Ishikawa (cell line): Measurements from ENCODE around the gene PSMC2.

Experiments used
- CEBPB ChIP-seq: IDR thresholded peaks from 2 replicates; pipeline ENCODE4 v1.6.1; 2012
- CREB1 ChIP-seq: IDR thresholded peaks from 2 replicates; pipeline ENCODE4 v1.6.1; 2012; ENCODE audit warnings: low read depth
- EGR1 ChIP-seq: IDR thresholded peaks from 2 replicates; pipeline ENCODE4 v1.6.1; 2012
- EP300 ChIP-seq: IDR thresholded peaks from 2 replicates; pipeline ENCODE4 v1.6.1; 2012; ENCODE audit warnings: borderline replicate concordance
- FOXM1 ChIP-seq: IDR thresholded peaks from 2 replicates; pipeline ENCODE4 v1.6.1; 2012; ENCODE audit warnings: low read depth, borderline replicate concordance
- NFIC ChIP-seq: IDR thresholded peaks from 2 replicates; pipeline ENCODE4 v1.6.1; 2012
- RAD21 ChIP-seq: IDR thresholded peaks from 2 replicates; pipeline ENCODE4 v1.6.1; 2012; ENCODE audit warnings: low read depth
- TAF1 ChIP-seq: IDR thresholded peaks from 2 replicates; pipeline ENCODE4 v1.6.1; 2012; ENCODE audit warnings: low read depth, mild to moderate bottlenecking
- TCF12 ChIP-seq: IDR thresholded peaks from 2 replicates; pipeline ENCODE4 v1.6.1; 2012; ENCODE audit warnings: low read depth
- TEAD4 ChIP-seq: IDR thresholded peaks from 2 replicates; pipeline ENCODE4 v1.6.1; 2012
- YY1 ChIP-seq: IDR thresholded peaks from 2 replicates; pipeline ENCODE4 v1.6.1; 2012; ENCODE audit warnings: low read depth
- TF ChIP-seq, protein P1 (sequence below): IDR thresholded peaks from 2 replicates; pipeline ENCODE4 v1.6.1; 2012; ENCODE audit warnings: low read depth, mild to moderate bottlenecking
- TF ChIP-seq, protein P2 (sequence below): IDR thresholded peaks from 2 replicates; pipeline ENCODE4 v1.6.1; 2012
- TF ChIP-seq, protein P3 (sequence below): IDR thresholded peaks from 2 replicates; pipeline ENCODE4 v1.6.1; 2012

Gene PSMC2

DNA sequence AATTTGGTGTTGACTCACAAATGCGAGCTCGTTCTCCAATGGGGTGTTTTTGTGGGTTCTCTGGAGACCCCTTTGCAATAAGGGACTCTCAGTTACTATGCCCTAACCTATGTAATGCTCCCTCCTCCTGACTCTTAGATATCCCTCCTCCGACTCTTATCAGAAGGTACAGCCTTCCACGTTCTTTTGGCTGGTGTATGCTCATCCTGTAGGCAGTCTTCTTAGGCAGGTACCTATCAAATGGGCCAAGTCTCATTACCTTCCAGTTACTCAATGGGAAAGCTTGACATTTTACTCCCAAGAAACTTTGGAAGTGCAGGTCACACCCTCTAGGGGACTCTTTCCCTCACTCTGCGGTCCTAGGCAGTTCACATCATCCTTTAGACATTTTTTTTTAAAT, 66.0 kb downstream of the PSMC2 start:
- TF ChIP-seq CREB1 (no peak), EGR1 (no peak), NFIC (no peak), EP300 (no peak), TEAD4 (no peak), CEBPB (no peak), FOXM1 (no peak)
- TF ChIP-seq, protein P1, sequence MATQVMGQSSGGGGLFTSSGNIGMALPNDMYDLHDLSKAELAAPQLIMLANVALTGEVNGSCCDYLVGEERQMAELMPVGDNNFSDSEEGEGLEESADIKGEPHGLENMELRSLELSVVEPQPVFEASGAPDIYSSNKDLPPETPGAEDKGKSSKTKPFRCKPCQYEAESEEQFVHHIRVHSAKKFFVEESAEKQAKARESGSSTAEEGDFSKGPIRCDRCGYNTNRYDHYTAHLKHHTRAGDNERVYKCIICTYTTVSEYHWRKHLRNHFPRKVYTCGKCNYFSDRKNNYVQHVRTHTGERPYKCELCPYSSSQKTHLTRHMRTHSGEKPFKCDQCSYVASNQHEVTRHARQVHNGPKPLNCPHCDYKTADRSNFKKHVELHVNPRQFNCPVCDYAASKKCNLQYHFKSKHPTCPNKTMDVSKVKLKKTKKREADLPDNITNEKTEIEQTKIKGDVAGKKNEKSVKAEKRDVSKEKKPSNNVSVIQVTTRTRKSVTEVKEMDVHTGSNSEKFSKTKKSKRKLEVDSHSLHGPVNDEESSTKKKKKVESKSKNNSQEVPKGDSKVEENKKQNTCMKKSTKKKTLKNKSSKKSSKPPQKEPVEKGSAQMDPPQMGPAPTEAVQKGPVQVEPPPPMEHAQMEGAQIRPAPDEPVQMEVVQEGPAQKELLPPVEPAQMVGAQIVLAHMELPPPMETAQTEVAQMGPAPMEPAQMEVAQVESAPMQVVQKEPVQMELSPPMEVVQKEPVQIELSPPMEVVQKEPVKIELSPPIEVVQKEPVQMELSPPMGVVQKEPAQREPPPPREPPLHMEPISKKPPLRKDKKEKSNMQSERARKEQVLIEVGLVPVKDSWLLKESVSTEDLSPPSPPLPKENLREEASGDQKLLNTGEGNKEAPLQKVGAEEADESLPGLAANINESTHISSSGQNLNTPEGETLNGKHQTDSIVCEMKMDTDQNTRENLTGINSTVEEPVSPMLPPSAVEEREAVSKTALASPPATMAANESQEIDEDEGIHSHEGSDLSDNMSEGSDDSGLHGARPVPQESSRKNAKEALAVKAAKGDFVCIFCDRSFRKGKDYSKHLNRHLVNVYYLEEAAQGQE: no peak
- TF ChIP-seq, protein P2, sequence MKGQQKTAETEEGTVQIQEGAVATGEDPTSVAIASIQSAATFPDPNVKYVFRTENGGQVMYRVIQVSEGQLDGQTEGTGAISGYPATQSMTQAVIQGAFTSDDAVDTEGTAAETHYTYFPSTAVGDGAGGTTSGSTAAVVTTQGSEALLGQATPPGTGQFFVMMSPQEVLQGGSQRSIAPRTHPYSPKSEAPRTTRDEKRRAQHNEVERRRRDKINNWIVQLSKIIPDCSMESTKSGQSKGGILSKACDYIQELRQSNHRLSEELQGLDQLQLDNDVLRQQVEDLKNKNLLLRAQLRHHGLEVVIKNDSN: no peak

DNA sequence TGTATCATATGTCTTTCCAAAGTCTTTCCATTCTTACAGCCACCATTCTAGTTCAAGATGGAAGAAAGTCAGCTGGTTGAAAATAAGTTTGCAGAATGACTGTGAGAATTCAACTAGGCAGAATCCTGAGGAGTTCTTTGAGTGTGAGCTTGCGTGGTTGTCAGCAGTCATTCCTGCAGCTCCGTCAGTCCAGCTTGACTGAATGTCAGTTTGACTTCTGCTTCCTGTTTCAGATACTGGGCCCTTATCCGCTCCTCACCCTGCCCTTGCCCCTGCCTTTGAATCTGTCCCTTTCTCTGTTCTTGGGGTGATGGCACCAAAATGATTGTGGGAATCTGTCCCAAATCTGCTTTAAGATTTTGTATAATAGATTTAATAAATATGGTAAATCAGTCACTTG, 70.8 kb downstream of the PSMC2 start:
- TF ChIP-seq NFIC: no peak
- no peak for TF ChIP-seq TEAD4
- TF ChIP-seq CREB1: no peak
- no peak for TF ChIP-seq RAD21
- no peak for TF ChIP-seq EGR1
- TF ChIP-seq FOXM1: no peak
- TF ChIP-seq TAF1: no peak
- TF ChIP-seq, protein P1: no peak
- no peak for TF ChIP-seq YY1
- TF ChIP-seq, protein P3, sequence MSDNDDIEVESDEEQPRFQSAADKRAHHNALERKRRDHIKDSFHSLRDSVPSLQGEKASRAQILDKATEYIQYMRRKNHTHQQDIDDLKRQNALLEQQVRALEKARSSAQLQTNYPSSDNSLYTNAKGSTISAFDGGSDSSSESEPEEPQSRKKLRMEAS: no peak
- TF ChIP-seq, protein P2: no peak
- TF ChIP-seq CEBPB: no peak
- TF ChIP-seq TCF12: no peak
- no peak for TF ChIP-seq EP300
